Muscle layer of colon (tissue), 2 donors: ENCODE measurements around the gene MTHFD1L.
"Not testable (repeated sequence)": the region's sequence is repeated elsewhere in the genome, so short reads cannot be mapped to it uniquely, and the experiment has no call there.

Experiments
- H3K27ac ChIP-seq: one replicate; pipeline ENCODE4 v1.7.0; 2013; ENCODE audit warnings: low read depth, mild to moderate bottlenecking, low read length, moderate library complexity
- H3K27me3 ChIP-seq, 2 donors: one replicate each; pipeline ENCODE4 v1.7.0; 2013; ENCODE audit warnings: low read length in 2 of 2, mild to moderate bottlenecking in 2 of 2; ENCODE audit not compliant: insufficient read depth in 2 of 2, control insufficient read depth in 1 of 2
- H3K36me3 ChIP-seq: one replicate; pipeline ENCODE4 v1.7.0; 2013; ENCODE audit warnings: mild to moderate bottlenecking, low read length; ENCODE audit not compliant: insufficient read depth
- H3K4me1 ChIP-seq: one replicate; pipeline ENCODE4 v1.7.0; 2013; ENCODE audit warnings: mild to moderate bottlenecking, low read length; ENCODE audit not compliant: insufficient read depth
- H3K4me3 ChIP-seq, 2 donors: one replicate each; pipeline ENCODE4 v1.7.0; 2013; ENCODE audit warnings: low read length in 2 of 2, low read depth in 1 of 2, mild to moderate bottlenecking in 1 of 2, moderate library complexity in 1 of 2
- H3K9ac ChIP-seq: one replicate; pipeline ENCODE4 v1.7.0; 2013; ENCODE audit warnings: low read length
- H3K9me3 ChIP-seq: one replicate; pipeline ENCODE4 v1.7.0; 2013; ENCODE audit warnings: mild to moderate bottlenecking, low read length
- donor health status: abdominal sarcoma.
- donor health status: Adenocarcinoma of cecum.

The MTHFD1L gene

GRCh38 chr6:151022492-151022891 is 157.0 kb downstream of the MTHFD1L start:
- Histone ChIP-seq H3K9me3 (no peaks in the 10 kb centered on the region), H3K36me3 (no peaks in the 10 kb centered on the region), H3K9ac (no peak overlapping the region), H3K27me3 (no peaks in the 10 kb centered on the region), H3K4me3 (no peak overlapping the region), H3K27ac (no peak overlapping the region), H3K4me1 (peaks cover 3% of the 10 kb centered on the region)

- Histone ChIP-seq H3K27me3 (no peaks in the 10 kb centered on the region), H3K27ac (no peak overlapping the region), H3K9me3 (no peaks in the 10 kb centered on the region), H3K9ac (no peak overlapping the region), H3K36me3 (no peaks in the 10 kb centered on the region), H3K4me1 (peaks cover 3% of the 10 kb centered on the region), H3K4me3 (no peak overlapping the region)
These were observed 157.8 kb downstream of the MTHFD1L start for GRCh38 chr6:151023342-151023741.

- H3K4me3 ChIP-seq = no peak overlapping the region
- no peaks in the 10 kb centered on the region for H3K9me3 ChIP-seq
- no peak overlapping the region for H3K27ac ChIP-seq
- H3K4me1 ChIP-seq = peaks cover 3% of the 10 kb centered on the region
- H3K9ac ChIP-seq = no peak overlapping the region
- no peaks in the 10 kb centered on the region for H3K36me3 ChIP-seq
- H3K27me3 ChIP-seq = no peaks in the 10 kb centered on the region
These were observed 159.1 kb downstream of the MTHFD1L start for GRCh38 chr6:151024597-151024996.

- Histone ChIP-seq H3K4me1 (peaks cover 3% of the 10 kb centered on the region), H3K27ac (peak overlapping the region; percentile 48), H3K9me3 (no peaks in the 10 kb centered on the region), H3K9ac (no peak overlapping the region), H3K27me3 (no peaks in the 10 kb centered on the region), H3K36me3 (no peaks in the 10 kb centered on the region), H3K4me3 (no peak overlapping the region)
These were observed 159.6 kb downstream of the MTHFD1L start for GRCh38 chr6:151025076-151025475.

GRCh38 chr6:151026041-151026663 is 160.7 kb downstream of the MTHFD1L start:
- Histone ChIP-seq H3K4me3 (no peak overlapping the region), H3K9me3 (no peaks in the 10 kb centered on the region), H3K36me3 (no peaks in the 10 kb centered on the region), H3K9ac (no peak overlapping the region), H3K27ac (no peak overlapping the region), H3K27me3 (no peaks in the 10 kb centered on the region), H3K4me1 (peaks cover 3% of the 10 kb centered on the region)

- no peak overlapping the region for H3K27ac ChIP-seq
- H3K4me1 ChIP-seq = peaks cover 3% of the 10 kb centered on the region
- no peaks in the 10 kb centered on the region for H3K9me3 ChIP-seq
- no peaks in the 10 kb centered on the region for H3K36me3 ChIP-seq
- no peak overlapping the region for H3K9ac ChIP-seq
- H3K27me3 ChIP-seq = no peaks in the 10 kb centered on the region
- H3K4me3 ChIP-seq = no peak overlapping the region
These were observed 161.8 kb downstream of the MTHFD1L start for GRCh38 chr6:151027295-151027747.

- no peaks in the 10 kb centered on the region for H3K9me3 ChIP-seq
- peaks cover 3% of the 10 kb centered on the region for H3K4me1 ChIP-seq
- H3K9ac ChIP-seq = no peak overlapping the region
- H3K36me3 ChIP-seq = no peaks in the 10 kb centered on the region
- no peaks in the 10 kb centered on the region for H3K27me3 ChIP-seq
- no peak overlapping the region for H3K27ac ChIP-seq
- H3K4me3 ChIP-seq = no peak overlapping the region
These were observed 162.7 kb downstream of the MTHFD1L start for GRCh38 chr6:151027936-151028838.

- H3K36me3 ChIP-seq = no peaks in the 10 kb centered on the region
- H3K4me1 ChIP-seq = peaks cover 5% of the 10 kb centered on the region
- no peaks in the 10 kb centered on the region for H3K9me3 ChIP-seq
- no peaks in the 10 kb centered on the region for H3K27me3 ChIP-seq
- H3K27ac ChIP-seq = no peak overlapping the region
- no peak overlapping the region for H3K9ac ChIP-seq
- H3K4me3 ChIP-seq = no peak overlapping the region
These were observed 164.5 kb downstream of the MTHFD1L start for GRCh38 chr6:151029970-151030369.

- H3K36me3 ChIP-seq = no peaks in the 10 kb centered on the region
- no peak overlapping the region for H3K9ac ChIP-seq
- H3K9me3 ChIP-seq = no peaks in the 10 kb centered on the region
- H3K4me1 ChIP-seq = peaks cover 9% of the 10 kb centered on the region
- no peaks in the 10 kb centered on the region for H3K27me3 ChIP-seq
- H3K27ac ChIP-seq = no peak overlapping the region
- no peak overlapping the region for H3K4me3 ChIP-seq
These were observed 166.5 kb downstream of the MTHFD1L start for GRCh38 chr6:151032034-151032433.

- Histone ChIP-seq H3K9ac (no peak overlapping the region), H3K4me1 (peaks cover 9% of the 10 kb centered on the region), H3K4me3 (no peak overlapping the region), H3K9me3 (no peaks in the 10 kb centered on the region), H3K27ac (no peak overlapping the region), H3K27me3 (no peaks in the 10 kb centered on the region), H3K36me3 (no peaks in the 10 kb centered on the region)
These were observed 169.6 kb downstream of the MTHFD1L start for GRCh38 chr6:151034825-151035781.

GRCh38 chr6:151036211-151036721 is 170.8 kb downstream of the MTHFD1L start:
- not testable (repeated sequence) for H3K27me3 ChIP-seq, H3K4me3 ChIP-seq, H3K36me3 ChIP-seq, H3K9me3 ChIP-seq, H3K9ac ChIP-seq, H3K27ac ChIP-seq
- H3K4me1 ChIP-seq = peaks cover 13% of the 10 kb centered on the region
